GM12801 (cell line): ENCODE measurements around the gene PIN1.

ENCODE experiments used
- CTCF ChIP-seq: IDR thresholded peaks from one replicate; pipeline ENCODE4 v1.5.1; 2011; ENCODE audit warnings: control low read depth; ENCODE audit not compliant: insufficient read length; ENCODE audit errors: extremely low read depth

The PIN1 gene

GRCh38 chr19:9827289-9828238 lies 7.6 kb upstream of the PIN1 start, which contains the start of gene UBL5:
TSS of gene UBL5 (plus strand) at chr19:9827918. CDS start at chr19:9828338, 420 bp downstream.
- TF ChIP-seq CTCF, result no peak

DNA sequence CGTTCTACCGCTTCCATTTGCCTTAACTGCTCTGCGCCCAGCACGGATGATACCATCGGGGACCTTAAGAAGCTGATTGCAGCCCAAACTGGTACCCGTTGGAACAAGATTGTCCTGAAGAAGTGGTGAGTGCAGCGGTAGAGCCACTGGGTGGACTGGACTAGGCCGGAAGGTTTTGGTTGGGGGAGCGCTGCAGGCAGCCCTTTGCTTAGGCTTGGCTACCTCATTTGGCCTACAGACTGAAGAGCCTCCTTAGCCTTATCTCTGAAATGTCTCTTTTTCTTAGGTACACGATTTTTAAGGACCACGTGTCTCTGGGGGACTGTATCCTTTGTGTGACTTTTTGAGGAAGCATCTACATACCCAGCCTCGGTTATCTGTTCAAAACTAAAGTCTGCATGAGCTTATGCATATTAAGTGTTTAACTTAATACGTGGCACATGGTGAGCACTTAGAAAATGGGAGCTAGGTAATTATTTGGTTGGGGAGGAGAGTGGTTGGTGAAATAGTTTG lies 6.5 kb upstream of the PIN1 start:
- no peak for TF ChIP-seq CTCF

DNA sequence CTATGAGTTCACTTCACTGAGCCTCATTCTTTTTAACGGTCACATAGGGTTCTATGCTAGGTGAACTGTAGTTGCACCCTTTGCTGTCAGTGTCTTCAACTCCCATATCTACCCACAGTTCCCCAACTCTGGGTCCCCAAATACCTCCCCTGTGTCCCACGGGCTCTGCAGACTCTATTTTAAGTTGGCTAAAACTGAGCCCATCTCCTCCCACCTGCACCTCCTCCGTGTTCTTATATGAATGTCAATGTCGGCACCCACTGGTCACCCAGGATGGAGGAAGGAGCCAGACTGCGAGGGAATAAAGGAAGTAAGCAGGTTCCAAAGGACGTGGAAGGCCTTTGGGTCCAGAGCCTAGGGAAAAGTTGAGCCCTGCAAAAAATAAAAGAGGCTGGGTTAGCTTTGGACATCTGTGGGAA lies 802 bp upstream of the PIN1 start:
- TF ChIP-seq CTCF, result no peak

DNA sequence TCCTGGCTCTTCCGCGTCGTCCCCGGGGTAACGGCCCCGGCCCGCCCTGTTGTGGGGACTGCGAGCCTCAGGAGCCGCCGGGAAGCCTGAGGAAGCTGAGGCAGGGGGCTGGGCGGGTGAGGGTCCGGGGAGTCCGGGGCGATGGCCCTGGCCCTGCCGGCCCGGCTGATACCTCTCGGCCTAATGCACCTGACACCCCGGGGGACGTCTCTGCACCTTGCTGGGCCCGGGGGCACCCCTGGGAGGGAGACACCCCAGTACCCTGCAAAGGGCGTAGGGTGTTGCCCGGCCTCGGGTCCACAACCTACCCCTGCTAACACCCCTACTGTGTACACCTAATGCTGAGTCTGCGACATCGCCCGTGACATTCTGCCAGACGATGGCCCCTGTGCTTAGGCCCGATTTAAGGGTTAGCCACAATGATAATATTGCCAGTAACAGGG lies 410 bp downstream of the PIN1 start:
- TF ChIP-seq CTCF, result no peak

DNA sequence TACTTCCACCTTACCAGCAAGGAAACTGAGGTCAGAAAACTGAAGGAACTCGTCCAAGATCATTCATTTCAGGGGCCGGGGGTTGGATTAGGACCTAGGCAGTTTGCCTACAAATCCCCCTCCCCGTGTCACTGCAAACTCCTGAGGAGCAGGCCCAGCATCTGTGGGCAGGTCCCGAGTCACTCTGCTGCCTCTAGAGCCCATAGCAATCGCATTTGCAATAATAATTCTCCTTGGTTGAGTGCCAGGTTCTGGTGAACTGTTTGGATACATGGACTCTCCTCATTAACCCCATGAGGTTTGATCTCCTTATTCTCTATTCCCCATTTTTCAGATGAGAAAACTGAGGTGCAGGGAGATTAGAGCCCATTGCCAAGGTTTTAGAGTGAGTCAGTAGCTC lies 903 bp downstream of the PIN1 start:
- TF ChIP-seq CTCF, result no peak

GRCh38 chr19:9838324-9838723 lies 3.2 kb downstream of the PIN1 start:
- no peak for TF ChIP-seq CTCF

DNA sequence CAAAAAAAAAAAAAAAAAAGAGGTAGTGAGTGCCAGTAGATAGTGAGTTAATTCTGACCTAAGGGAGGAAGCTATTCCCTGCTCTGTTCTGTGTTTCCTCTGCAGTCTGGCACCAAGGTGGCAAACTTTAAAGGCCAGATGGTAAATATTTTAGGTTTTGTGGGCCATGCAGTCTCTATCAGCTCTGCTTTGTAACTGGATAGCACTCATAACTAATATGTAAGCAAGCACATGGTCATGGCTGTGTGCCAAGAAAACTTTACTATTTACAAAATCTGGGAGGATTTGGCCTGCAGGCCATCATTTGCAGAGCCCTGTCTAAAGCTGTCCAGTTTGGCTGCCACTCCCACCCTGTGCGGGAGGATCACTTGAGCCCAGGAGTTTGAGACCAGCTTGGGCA lies 4.3 kb downstream of the PIN1 start:
- no peak for TF ChIP-seq CTCF
